GM04504 (cell line): ENCODE data around the gene UQCR11.
A peak's percentile ranks its signal among the peaks of the same experiment; 100 is the strongest.

Experiments
- DNase-seq: peaks from one replicate; pipeline ENCODE4 v3.0.0-alpha.2; 2012; ENCODE audit warnings: low read depth

The UQCR11 gene

DNA sequence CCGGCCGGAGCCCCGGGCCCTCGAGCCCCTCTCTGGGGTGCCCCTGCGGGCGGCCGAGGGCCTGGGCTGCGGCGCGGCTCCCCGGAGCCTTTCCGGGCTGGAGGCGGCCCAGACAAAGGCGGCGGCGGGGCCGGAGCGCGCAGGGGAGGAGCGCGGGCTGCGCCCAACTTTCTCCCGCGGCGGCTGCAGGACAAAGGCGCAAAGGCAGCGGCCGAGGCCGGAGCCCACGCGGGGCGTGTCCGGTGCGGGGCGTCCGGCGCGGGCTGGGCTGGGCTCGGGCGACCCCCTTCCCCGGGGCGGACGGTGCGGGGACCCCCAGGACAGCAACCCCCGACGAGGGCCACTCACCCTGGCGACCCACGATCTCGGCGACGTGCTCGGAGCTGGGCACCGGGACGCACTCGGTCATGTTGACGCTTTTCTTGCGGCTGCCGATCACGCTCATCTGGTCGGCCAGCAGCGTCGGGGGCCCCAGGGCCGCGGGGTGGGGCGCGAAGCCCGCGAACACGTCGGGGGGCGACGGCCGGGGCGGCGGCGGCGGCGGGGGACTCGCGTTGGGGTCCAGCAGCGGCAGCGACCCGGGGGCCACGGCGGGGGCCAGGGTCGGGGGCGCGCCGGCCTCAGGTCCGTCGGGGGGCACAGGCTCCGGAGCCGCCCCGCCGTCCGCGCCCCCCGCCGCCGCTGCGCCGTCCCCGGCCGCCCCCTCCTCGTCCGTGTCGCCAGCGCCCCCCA, 38.0 kb downstream of the UQCR11 start:
- DNase-seq: no peak

GRCh38 chr19:1566392-1567115, 38.7 kb downstream of the UQCR11 start:
- DNase-seq: peak; percentile 72

DNA sequence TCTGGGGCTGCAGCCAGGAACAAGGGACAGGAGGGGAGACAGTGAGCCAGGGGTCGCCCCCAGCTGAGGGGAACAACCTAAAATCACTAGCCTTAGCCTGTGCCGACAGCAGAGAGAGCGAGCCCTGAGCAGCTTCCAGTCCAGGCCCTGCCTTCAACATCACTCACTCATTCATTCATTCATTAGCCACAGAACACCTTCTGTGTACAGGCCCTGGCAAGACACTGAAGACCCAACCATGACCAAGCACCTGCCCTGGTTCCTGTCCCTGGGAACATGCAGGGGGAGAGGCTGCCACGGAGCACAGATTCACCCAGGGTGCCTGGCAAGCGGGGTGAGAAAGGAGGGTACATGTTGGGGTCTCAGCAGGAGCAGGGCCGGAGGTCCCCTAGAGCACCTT, 42.0 kb downstream of the UQCR11 start:
- no peak for DNase-seq

GRCh38 chr19:1561236-1561842, 43.9 kb downstream of the UQCR11 start:
- DNase-seq: no peak

DNA sequence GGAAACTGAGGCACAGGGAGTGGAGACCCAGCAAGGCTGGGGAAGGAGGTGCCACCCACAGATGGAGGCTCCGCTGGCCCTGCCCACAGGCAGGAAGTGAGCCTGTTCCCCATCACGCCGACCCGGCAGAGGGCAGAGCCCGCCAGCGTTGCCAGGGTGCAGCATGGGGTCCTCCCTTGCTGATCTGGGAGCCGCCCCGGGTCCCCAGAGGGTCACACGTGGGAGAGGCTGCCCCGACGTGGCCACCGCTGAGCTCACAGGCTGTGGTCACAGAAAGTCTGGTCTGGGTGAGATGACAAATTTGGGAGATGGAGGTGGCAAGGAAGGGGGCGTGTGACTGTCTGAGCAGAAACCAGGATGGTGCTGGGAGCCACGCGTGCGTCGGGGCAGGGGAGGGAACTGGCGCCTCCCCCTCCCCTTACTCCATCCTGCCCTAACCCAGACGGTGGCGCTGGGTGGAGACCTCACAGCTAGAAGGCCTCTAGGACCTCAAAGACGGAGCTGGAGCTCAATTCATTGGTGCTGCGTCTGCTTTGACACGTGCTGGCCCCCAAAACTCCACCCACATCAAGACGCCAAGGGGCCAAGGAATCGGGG, 44.9 kb downstream of the UQCR11 start:
- no peak for DNase-seq

DNA sequence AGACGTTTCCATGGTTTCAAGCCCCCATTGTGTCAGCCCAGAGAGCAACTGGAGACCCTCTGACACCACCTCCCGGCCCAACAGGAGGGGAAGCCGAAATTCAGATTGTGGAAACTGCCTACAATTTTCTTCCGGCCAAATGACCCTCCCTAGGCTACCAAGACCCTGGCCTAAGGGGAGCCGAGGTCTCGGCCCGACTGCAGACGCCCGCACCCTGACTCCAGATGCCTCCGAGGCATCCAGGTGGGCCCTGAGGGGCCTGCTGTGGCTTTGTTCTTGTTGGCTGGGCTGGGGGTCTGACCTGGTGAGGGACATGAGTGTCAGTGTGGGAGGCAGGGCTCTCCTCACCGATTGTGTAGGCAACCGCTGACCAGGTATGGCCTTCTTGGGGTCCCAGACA, 46.7 kb downstream of the UQCR11 start:
- no peak for DNase-seq

DNA sequence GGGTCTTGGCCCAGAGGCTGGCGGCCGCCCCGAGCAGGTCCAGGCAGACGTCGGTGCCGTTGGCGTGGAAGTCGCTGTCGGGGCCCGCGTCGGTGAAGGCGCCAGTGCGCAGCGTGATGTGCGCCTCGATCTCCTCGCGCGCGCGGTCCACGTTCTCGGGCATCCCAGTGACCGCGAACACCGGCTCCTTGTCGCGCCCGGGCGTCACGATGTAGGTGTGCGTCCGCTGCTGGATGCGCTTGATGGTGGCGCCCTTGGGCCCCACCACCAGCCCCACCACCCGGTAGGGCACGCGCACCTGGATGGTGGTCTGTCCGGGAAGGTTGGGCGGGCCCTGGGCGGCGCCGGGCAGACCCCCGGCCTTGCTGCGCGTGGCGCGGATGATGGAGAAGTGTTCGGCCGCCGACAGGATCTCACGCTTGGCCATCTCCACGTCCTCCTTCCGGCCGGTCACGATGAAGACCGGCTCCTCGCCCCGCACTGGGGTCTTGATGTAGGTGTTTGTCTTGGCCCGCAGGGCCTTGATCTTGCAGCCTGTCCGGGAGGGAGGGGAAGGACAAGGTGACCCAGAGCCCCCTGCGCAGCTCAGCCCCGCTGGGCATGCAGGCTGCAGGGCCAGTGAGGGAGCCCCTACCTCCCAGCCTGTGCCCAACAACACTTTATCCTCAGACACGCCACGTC, 48.7 kb downstream of the UQCR11 start:
- DNase-seq: no peak

- no peak for DNase-seq
These were observed 49.5 kb downstream of the UQCR11 start for GRCh38 chr19:1555487-1556389.

- DNase-seq: no peak
These were observed 50.3 kb downstream of the UQCR11 start for GRCh38 chr19:1554968-1555367.

- DNase-seq: no peak
These were observed 51.8 kb downstream of the UQCR11 start for GRCh38 chr19:1553415-1553814.

GRCh38 chr19:1551068-1552040, 53.9 kb downstream of the UQCR11 start:
- DNase-seq: no peak

DNA sequence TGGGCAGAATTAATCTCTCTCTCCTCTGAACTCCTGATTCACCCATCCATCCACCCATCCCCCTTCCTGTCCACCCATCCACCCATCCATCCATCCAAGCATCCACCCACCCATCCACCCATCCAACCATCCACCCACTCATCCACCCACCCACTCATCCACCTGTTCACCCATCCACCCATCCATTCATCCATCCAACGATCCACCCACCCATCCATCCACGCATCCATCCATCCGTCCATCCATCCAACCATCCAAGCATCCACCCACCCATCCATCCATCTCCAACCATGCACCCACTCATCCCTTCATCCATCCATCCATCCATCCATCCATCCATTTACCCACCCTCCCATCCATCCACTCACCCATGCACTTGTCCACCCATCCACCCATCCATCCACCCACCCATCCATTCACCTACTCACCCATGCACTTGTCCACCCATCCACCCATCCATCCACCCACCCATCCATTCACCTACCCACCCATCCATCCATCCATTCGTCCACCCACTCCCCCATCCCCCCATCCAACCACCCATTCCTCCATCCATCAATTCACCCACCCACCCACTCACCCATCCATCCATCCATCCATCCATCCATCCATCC, 55.8 kb downstream of the UQCR11 start:
- DNase-seq: no peak
